Ovary (tissue), 3 donors: ENCODE data around the gene TBXA2R.

Experiments
- EP300 ChIP-seq: sonication (generic); formaldehyde crosslinking; IDR thresholded peaks from one replicate; pipeline ENCODE4 v1.6.1; 2017; ENCODE audit warnings: antibody characterized with exemption
- POLR2A ChIP-seq: fragments of 450-650 bp; IDR thresholded peaks from one replicate; pipeline ENCODE4 v1.6.1; 2017; ENCODE audit warnings: antibody characterized with exemption, mild to moderate bottlenecking, moderate library complexity
- TF ChIP-seq, protein P1 (sequence below), 3 donors: fragments of 450-650 bp in 2 of 3; fragments of 200-600 bp in 1 of 3; IDR thresholded peaks; one replicate each; pipeline versions ENCODE4 v1.5.1 to v1.8.0; 2016 to 2022; ENCODE audit warnings: antibody characterized with exemption in 3 of 3, mild to moderate bottlenecking in 1 of 3
- donor health status: DM: no; HTN: no; CAD: no.

DNA sequence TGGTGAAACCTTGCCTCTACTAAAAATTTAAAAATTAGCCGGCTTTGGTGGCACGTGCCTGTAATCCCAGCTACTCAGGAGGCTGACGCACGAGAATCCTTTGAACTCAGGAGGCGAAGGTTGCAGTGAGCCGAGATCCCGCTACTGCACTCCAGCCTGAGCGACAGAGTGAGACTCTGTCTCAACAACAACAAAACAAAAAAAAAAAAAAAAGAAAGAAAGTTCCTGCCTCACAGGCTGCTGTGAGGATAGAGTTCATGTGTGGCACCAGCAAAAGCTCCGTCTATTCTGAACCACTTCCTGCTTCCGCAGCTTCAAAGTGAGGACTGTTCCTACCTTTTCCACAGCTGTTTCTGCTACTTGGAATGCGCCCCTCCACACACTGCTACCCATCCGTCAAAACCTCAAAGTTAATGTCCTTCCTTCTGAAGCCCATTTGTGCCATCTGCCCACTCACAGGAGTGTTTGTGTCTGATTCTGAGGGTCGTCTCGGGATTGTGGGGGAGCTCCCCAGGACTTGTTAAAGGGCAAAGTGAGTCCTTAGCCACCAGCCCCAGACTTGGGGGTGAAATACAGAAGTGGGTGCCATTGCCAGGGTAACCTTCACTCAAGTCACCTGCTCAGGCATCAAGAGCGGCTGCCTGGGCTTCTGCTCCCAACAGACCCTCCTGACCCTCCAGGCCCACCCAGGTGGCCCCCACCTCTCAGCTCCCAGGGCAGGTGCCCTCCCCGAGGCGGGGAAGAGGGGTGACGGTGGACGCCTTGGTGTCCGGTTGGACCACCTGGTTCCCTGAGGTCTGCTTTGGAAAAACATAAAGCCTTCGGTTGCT is 52.2 kb downstream of the TBXA2R start:
- TF ChIP-seq, protein P1, sequence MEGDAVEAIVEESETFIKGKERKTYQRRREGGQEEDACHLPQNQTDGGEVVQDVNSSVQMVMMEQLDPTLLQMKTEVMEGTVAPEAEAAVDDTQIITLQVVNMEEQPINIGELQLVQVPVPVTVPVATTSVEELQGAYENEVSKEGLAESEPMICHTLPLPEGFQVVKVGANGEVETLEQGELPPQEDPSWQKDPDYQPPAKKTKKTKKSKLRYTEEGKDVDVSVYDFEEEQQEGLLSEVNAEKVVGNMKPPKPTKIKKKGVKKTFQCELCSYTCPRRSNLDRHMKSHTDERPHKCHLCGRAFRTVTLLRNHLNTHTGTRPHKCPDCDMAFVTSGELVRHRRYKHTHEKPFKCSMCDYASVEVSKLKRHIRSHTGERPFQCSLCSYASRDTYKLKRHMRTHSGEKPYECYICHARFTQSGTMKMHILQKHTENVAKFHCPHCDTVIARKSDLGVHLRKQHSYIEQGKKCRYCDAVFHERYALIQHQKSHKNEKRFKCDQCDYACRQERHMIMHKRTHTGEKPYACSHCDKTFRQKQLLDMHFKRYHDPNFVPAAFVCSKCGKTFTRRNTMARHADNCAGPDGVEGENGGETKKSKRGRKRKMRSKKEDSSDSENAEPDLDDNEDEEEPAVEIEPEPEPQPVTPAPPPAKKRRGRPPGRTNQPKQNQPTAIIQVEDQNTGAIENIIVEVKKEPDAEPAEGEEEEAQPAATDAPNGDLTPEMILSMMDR (IDR thresholded peaks at IDR 0.05): no peak
- TF ChIP-seq POLR2A (no peak), EP300 (no peak)
